ENCODE measurements around the gene MCM6.
A peak's percentile ranks its signal among the peaks of the same experiment; 100 is the strongest.

MCM6 gene

GRCh38 chr2:135863233-135863632 lies 13.0 kb downstream of the MCM6 start:
- DNase-seq (ENCODE audit: low read depth): peak; percentile 39

DNA sequence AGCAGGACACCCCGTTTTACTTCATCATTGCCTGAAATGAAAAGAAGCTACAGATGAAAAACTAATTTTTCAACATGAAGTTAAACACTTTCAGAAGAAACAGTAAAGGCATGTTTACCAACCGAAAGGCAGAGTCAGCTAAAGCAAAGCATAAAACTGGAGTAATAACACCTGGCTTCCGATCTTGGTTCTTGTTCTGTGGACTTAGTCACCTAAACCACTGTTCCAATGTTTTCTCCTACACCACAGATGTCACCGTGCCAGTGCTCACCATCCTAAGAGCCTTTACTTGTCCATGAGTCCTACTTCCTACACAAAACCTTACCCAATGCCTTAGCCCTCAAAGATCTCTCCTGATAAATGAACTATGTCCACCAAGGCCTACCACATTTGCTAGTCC lies 13.5 kb downstream of the MCM6 start:
- no peak for DNase-seq (ENCODE audit: low read depth)

DNA sequence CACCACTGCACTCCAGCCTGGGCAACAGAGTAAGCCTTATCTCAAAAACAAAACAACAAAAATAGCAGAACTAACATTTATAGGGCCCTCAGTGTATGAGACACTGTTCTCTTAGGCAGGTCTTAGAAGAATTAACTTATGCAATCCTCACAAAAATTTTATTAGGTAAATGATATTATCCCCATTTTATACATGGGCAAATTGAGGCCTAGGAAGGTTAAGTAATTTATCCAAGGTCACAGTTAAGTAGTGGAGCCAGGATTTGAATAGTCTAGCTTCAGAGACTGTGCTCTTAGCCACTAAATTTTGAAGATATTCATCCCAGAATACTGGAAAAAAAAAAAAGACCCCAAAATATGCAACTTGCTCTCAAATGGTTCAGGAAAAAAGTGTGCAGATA lies 22.8 kb downstream of the MCM6 start:
- DNase-seq (ENCODE audit: low read depth): no peak

DNA sequence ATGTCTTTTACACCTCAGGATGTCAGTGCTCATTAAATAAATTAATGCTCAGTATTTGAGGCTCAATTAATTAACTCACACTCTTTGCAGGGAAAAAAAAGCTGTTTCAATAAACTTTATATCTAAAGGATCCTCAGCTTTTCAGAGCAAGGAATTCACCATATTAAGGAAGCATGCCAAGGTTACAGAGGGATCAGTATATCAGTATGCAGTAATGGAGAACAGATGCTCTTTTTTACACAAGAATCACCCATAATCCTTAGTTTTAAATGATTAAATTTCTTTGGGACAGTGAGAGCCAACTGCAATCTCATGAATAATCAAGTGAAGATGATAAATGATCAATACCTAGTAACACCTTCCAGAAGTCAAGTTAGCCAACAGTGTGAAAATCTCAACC lies 24.4 kb downstream of the MCM6 start:
- DNase-seq (ENCODE audit: low read depth): peak; percentile 19

DNA sequence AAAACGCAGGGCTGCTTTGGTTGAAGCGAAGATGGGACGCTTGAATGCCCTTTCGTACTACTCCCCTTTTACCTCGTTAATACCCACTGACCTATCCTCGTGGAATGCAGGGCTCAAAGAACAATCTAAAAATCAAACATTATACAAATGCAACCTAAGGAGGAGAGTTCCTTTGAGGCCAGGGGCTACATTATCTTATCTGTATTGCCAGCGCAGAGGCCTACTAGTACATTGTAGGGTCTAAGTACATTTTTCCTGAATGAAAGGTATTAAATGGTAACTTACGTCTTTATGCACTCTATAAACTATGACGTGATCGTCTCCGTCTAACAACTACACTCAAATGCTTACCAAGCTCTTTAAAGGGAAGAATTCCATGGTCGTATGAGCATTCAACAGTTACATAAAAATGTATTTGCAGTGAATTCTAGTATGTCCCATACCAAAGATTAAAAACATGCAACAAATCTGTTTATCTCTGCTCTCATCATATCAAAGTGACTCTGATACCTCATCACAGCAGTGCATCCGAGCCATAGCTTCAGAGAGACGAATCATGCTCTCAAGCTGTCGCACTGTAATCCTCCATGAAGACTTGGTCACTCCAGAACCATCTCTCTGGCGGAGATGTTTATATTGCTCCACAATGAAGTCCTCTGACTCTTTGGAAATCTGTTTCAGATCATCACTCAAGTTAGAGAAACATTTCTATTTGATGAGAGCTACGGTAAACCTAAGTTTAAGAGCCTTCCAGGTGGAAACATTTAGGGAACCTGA lies 25.2 kb downstream of the MCM6 start:
- DNase-seq (ENCODE audit: low read depth): no peak

GRCh38 chr2:135849087-135849486 lies 27.2 kb downstream of the MCM6 start:
- no peak for DNase-seq (ENCODE audit: low read depth)

GRCh38 chr2:135845997-135846396 lies 30.2 kb downstream of the MCM6 start:
- no peak for DNase-seq (ENCODE audit: low read depth)

GRCh38 chr2:135845257-135845656 lies 31.0 kb downstream of the MCM6 start:
- DNase-seq (ENCODE audit: low read depth): no peak

- DNase-seq (ENCODE audit: low read depth): no peak
Observed at GRCh38 chr2:135844301-135844895, 31.8 kb downstream of the MCM6 start.

- no peak for DNase-seq (ENCODE audit: low read depth)
Observed at GRCh38 chr2:135843671-135844070, 32.6 kb downstream of the MCM6 start.

GRCh38 chr2:135840601-135841000 lies 35.6 kb downstream of the MCM6 start:
- no peak for DNase-seq (ENCODE audit: low read depth)

DNA sequence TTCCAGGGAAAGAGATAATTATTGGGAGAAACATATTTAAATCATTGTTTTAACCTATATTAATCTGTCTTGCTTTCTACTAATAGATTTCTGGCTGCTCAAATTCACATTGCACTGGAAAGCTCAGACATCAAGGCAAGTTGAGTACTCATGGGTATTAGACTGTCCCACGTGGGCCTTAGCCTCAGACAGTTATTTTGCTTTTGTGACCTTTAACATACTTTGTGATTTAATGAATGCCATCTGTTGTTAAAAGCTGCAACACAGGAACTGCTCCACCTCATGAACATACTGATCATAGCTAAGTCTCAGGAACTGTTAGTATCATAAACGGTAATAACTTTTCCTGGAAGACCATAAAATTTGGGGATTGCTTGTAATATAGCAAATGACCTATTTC lies 36.5 kb downstream of the MCM6 start:
- peak; percentile 84 for DNase-seq (ENCODE audit: low read depth)

- DNase-seq (ENCODE audit: low read depth): no peak
Observed at GRCh38 chr2:135838502-135838901, 37.7 kb downstream of the MCM6 start.

DNA sequence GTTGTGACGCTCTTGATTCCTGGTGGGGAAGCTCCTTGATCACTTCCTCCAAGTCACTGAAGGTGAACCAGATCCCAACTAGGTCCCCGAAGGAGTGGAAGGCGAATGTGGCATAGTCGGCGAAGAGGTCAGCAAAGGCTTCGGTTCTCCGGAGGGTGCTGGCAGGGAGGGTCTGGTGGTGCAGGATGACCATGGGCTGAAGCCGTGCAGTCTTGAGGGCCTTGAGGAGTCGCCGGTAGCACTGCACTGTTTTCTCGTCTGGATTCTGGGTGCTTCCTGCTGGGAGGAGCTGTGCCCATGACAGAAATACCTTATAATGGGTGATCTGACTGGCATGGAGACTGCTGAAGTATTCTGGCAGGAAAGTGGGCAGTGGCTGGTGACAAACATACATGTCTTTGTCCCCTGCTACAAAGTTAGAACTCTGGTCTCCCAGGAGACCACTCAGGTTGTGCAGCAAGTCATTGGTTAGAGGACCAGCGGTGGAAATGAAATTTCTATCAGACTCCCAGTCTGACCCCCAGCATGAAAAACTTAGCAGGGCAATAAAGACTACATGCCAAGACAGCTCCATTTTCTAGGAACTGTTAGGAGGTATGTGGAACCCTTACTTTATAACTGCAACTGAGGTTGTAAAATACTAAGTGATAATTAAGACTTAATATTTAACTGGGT lies 39.5 kb downstream of the MCM6 start, which contains the start of gene LCT:
TSS of gene LCT (minus strand) at position 589 of the 675 bp plus-strand sequence. CDS start at position 574, 15 bp downstream.
- DNase-seq (ENCODE audit: low read depth): no peak

GRCh38 chr2:135832891-135833290 lies 43.4 kb downstream of the MCM6 start:
- DNase-seq (ENCODE audit: low read depth): no peak

- no peak for DNase-seq (ENCODE audit: low read depth)
Observed at GRCh38 chr2:135831180-135831812, 44.9 kb downstream of the MCM6 start.

DNA sequence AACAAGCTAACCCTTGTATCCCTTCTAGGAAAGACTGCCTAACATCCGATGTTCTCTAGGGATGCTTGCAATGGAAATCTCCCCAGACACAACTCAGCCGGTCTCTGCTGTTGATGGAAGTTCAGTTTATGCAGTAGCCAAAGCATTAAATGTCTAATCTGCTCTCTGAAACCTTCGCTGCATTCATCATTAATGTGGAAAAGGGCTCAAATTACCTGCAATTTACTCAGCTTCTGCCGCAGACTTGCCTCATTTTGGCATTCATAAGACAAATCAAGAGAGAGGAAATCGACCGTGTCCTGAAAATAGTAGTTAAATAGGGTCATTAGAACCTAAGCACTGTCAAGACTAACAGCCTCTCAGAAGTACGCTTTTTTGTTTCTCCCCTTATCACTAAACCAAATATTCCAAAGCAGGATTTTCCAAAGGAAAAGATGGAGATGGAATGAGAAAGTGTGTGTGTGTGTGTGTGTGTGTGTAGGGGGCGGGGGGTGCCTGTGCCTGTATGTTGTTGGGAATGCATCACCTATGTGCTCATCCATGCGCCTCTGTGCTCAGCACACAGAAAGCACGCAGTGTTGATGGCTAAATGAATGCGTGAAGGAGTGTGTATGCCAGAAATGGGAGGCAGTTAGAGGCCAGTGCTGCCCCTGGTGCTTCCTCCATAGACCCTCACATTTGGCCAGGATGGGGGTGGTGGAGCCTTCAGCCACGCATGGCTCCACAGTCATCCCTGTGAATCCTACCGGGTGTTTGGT lies 46.7 kb downstream of the MCM6 start:
- DNase-seq (ENCODE audit: low read depth): peak; percentile 7

DNA sequence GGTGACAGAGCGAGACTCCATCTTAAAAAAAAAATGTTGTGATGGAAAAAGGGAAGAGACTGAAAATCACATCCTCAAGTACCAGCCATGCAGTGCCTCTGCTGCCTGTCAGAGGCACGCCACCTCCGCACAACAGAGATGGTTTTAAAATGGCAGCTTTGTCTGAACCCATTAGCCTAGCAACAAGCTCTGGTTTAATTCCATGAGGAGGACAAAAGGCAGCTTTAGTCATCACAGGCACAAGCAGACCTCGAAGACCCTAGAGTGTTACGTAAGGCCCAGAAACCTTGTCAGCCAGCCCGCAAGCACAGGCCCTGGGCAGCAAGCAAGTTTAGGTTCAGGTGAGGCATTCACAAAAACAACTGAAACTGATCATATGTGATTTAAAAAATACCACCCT lies 49.7 kb downstream of the MCM6 start:
- no peak for DNase-seq (ENCODE audit: low read depth)

DNA sequence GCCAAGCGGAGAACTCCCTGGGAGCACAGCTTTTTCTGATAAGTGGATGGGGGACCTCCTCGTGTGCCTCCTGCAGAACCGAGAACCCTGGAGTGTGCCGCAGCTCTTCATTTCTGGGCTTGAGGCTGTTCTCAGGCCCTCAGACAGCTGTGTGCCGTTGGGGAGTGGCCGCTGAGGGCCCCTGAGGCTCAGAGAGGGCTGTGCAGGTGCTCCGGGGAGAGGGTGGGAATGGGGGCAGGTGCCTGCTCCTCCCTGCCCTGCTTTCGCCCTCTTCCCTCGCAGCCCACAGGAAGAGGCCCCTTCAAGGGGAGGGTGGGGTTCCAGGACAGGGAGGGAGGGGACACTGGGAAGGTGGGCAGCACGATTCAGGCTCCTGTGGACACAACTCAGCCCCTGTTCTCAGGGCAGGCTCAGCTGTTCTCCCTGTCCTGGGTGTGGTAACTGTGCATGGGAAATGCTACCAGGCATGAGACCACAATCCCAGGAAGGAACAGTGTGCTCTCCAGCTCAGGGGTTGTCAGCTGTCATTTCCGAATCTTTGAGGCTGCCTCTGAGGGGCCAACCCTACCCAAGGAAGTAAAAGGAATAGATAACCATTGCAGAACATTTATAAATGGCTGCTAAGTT lies 50.6 kb downstream of the MCM6 start:
- DNase-seq (ENCODE audit: low read depth): no peak

GRCh38 chr2:135825131-135825530 lies 51.1 kb downstream of the MCM6 start:
- no peak for DNase-seq (ENCODE audit: low read depth)

DNA sequence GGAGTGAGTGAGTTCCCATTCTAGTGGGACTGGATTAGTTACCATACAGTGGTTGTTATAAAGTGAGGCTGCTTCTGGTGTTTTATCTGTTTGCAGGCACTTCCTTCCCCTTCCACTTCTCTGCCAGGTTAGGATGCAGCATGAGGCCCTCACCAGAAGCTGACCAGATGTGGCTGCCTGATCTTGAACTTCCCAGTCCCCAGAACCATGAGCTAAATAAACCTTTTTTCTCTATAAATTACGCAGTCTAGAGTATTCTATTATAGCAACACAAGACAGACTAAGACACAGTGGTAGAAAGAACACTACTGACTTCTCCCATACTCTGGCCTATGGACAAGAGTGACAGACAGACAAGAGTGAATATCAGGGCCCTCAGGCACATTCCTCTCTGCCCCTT lies 53.4 kb downstream of the MCM6 start:
- DNase-seq (ENCODE audit: low read depth): no peak

DNA sequence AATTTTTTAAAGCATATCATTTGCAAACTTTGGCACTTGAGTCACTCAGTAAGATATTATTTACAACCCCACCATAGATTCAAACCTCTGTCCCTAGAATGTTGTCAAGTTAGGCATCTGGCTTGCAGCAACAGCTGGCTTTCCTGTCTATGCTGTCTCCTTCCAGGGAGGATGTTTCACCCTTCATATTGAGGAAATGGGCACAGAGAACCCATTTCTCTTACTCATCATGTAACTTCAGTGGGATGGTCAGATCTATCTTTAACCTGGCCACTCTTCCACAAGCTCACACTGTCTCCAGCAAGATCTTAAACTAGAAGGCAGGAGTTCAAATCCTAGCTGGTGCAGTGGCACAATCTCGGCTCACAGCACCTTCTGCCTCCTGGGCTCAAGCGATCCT lies 55.1 kb downstream of the MCM6 start:
- no peak for DNase-seq (ENCODE audit: low read depth)

All from fibroblast of gingiva (primary cell).